Endothelial cell of coronary artery (primary cell): ENCODE data around the gene CCDC122. TPM values are rescaled to one million over a fixed set of nuclear protein-coding genes. Genes with fewer than 3 reads are reported as not detected.

Source experiments
- total RNA-seq: library from RNA; depleted of rRNA; stranded (reverse); fragments of >200 nt; gene quantifications from 2 replicates; pipeline ENCODE4 v1.2.3, GENCODE V29; 2014

CCDC122 gene
- total RNA-seq = 2.0 and 4.5 TPM in 2 replicates

DNA sequence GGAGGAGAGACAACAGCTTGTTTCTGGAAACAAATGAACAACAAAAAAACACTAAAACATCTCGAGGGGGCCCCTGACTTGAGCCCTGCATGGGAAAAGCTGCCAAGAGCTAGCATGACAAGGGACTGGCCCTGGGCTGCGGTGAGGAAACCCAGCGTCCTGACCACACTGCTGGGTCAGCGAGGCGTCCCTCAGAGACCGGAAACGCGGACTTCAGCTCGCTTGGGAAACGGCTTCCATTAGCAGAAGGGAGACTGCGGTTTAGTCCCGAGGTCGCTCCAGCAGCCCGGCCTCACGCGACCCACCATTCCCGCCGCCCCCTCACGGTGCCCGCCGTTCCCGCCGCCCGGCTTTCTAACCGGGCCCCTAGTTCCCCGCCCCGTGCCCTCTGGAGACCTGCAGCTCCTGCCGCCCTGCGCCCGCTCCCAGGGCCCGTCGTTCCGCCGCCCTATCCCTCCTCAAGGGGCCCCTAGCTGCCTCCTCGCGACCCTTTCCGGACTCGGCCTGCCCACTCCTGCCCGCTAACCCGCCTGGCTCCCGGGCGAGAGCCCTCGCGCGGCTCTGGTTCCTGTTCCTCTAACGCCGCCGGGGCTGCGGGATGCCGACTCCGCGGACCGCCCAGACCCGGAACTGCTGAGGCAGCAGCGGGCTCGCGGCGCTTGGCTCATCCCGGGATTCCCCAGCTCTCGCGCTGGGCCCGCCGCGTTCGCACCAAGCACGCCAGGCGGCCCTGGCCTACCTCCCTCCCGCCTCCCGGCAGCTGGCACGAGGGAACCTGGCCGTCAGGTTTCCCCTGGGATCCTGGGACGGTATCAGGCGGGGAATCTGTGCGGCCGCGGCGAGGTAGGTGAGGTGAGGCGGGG, at the start of gene CCDC122:
Gene CCDC122, minus strand, starts transcription at position 849 of the 863 bp plus-strand sequence. CDS start 10,364 bp downstream, outside the sequence.

DNA sequence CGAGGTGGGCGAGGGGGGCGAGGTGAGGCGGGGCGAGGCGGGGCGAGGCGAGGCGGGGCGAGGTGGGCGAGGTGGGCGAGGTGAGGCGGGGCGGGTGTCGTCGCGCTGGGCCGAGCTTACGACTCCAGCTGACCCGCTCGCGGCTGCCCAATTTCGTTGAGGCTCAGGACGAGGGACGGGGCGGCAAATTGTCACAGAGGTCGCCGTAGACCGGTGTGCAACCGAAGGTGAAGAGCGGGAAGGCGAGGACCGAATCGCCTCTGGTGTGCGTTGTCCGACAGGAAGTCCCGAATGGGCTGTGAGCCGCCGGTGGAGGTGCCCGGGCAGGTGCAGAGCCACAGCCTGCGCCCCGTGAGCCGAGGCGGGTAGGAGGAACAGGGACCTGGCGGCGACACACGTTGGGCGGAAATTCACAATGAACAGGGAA, 228 bp upstream of the CCDC122 start, which contains the start of gene LACC1:
Gene LACC1, plus strand, starts transcription at position 150 of the 427 bp plus-strand sequence. CDS start 1,082 bp downstream, outside the sequence.

GRCh38 chr13:43786766-43787517, 92.6 kb downstream of the CCDC122 start, which contains the start of gene ENOX1:
Gene ENOX1 (minus strand): TSS chr13:43786972.

Other genes starting within 250 kb of the CCDC122 start
- 1.3 and 1.4 TPM in 2 replicates for gene ENOX1, start 92.8 kb downstream of the CCDC122 start, total RNA-seq
- 3.8 and 4.4 TPM in 2 replicates for gene LACC1, start 164 bp upstream of the CCDC122 start, total RNA-seq